CD14-positive monocyte (primary cell): ENCODE data around the gene XDH. TPM values are rescaled to one million over a fixed set of nuclear protein-coding genes. Genes with fewer than 3 reads are reported as not detected.

Experiments used
- DNase-seq, 3 donors: peaks; one replicate each; pipeline ENCODE4 v3.0.0-alpha.2; 2011 to 2022
- H2AFZ ChIP-seq: 2 replicates; pipeline ENCODE4 v1.6.0; 2012; ENCODE audit warnings: mild to moderate bottlenecking, low read depth, low read length, inconsistent platforms; ENCODE audit not compliant: insufficient read depth, poor library complexity, severe bottlenecking
- H3K27ac ChIP-seq, 2 donors: 1 replicate in 1 of 2; 2 replicates in 1 of 2; pipeline ENCODE4 v1.5.1; 2012 to 2013; ENCODE audit warnings: low read length in 2 of 2, control low read depth in 1 of 2, inconsistent platforms in 1 of 2, low read depth in 1 of 2, mild to moderate bottlenecking in 1 of 2
- H3K27me3 ChIP-seq, 2 donors: one replicate each; pipeline versions ENCODE4 v1.6.0 to v1.6.1; 2011 to 2013; ENCODE audit warnings: low read length in 2 of 2; ENCODE audit not compliant: control insufficient read depth in 2 of 2, insufficient read depth in 2 of 2
- H3K36me3 ChIP-seq, 2 donors: replicated peaks in 1 of 2; 1 replicate in 1 of 2; 2 replicates in 1 of 2; pipeline versions ENCODE4 v1.5.1 to v1.6.1; 2012 to 2013; ENCODE audit warnings: low read length in 2 of 2, control low read depth in 1 of 2, inconsistent platforms in 1 of 2, mild to moderate bottlenecking in 1 of 2; ENCODE audit not compliant: insufficient read depth in 2 of 2, control insufficient read depth in 1 of 2
- H3K4me1 ChIP-seq, 2 donors: 1 replicate in 1 of 2; 2 replicates in 1 of 2; pipeline versions ENCODE4 v1.5.1 to v1.6.1; 2012 to 2013; ENCODE audit warnings: low read length in 2 of 2, control low read depth in 1 of 2, inconsistent platforms in 1 of 2, mild to moderate bottlenecking in 1 of 2, moderate library complexity in 1 of 2; ENCODE audit not compliant: insufficient read depth in 2 of 2, control insufficient read depth in 1 of 2
- H3K4me2 ChIP-seq: replicated peaks from 2 replicates; pipeline ENCODE3; 2012; ENCODE audit warnings: low read length, moderate library complexity, mild to moderate bottlenecking; ENCODE audit not compliant: poor library complexity, severe bottlenecking; ENCODE audit errors: extremely low read depth
- H3K4me3 ChIP-seq, 3 experiments: fragments of 200-600 bp in 1 of 3; sonication (generic) in 1 of 3; replicated peaks in 1 of 3; 1 replicate in 2 of 3; 2 replicates in 1 of 3; pipeline ENCODE4 v1.5.1; 2011 to 2013; ENCODE audit warnings: low read length in 3 of 3, mild to moderate bottlenecking in 3 of 3, control low read depth in 2 of 3, low read depth in 2 of 3, inconsistent platforms in 1 of 3, moderate library complexity in 1 of 3
- H3K79me2 ChIP-seq: 2 replicates; pipeline ENCODE4 v1.6.0; 2012; ENCODE audit warnings: mild to moderate bottlenecking, control low read depth, inconsistent platforms, low read length, moderate library complexity; ENCODE audit not compliant: insufficient read depth
- H3K9ac ChIP-seq: 2 replicates; pipeline ENCODE4 v1.6.0; 2017; ENCODE audit warnings: low read length, mild to moderate bottlenecking; ENCODE audit not compliant: insufficient read depth, poor library complexity, severe bottlenecking
- H3K9me3 ChIP-seq, 2 donors: replicated peaks in 1 of 2; 1 replicate in 1 of 2; 2 replicates in 1 of 2; pipeline versions ENCODE4 v1.5.1 to v1.6.1; 2012 to 2013; ENCODE audit warnings: low read length in 2 of 2, control low read depth in 1 of 2; ENCODE audit not compliant: control insufficient read depth in 1 of 2, insufficient read depth in 1 of 2
- H4K20me1 ChIP-seq: 2 replicates; pipeline ENCODE4 v1.6.0; 2012; ENCODE audit warnings: mild to moderate bottlenecking, low read length, control low read depth, moderate library complexity; ENCODE audit not compliant: insufficient read depth
- H3K27ac Mint-ChIP-seq, 7 donors: one replicate each; pipeline ENCODE4 v1.8.0; 2020; ENCODE audit warnings: mild to moderate bottlenecking in 7 of 7, mixed read lengths in 7 of 7, moderate library complexity in 6 of 7, inconsistent platforms in 2 of 7
- H3K27me3 Mint-ChIP-seq, 3 donors: one replicate each; pipeline ENCODE4 v1.8.0; 2021 to 2022; ENCODE audit warnings: low read depth in 3 of 3, mild to moderate bottlenecking in 3 of 3, mixed read lengths in 3 of 3, moderate library complexity in 3 of 3, inconsistent platforms in 1 of 3
- H3K36me3 Mint-ChIP-seq, 2 donors: one replicate each; pipeline ENCODE4 v1.8.0; 2020; ENCODE audit warnings: mixed read lengths in 2 of 2, inconsistent platforms in 1 of 2, mild to moderate bottlenecking in 1 of 2
- H3K4me1 Mint-ChIP-seq: one replicate; pipeline ENCODE4 v1.8.0; 2020; ENCODE audit warnings: mild to moderate bottlenecking, mixed read lengths
- H3K4me3 Mint-ChIP-seq, 2 donors: one replicate each; pipeline ENCODE4 v1.8.0; 2020; ENCODE audit warnings: mild to moderate bottlenecking in 2 of 2, mixed read lengths in 2 of 2, moderate library complexity in 1 of 2
- H3K9me3 Mint-ChIP-seq, 7 donors: one replicate each; pipeline ENCODE4 v1.8.0; 2020 to 2022; ENCODE audit warnings: mixed read lengths in 7 of 7, mild to moderate bottlenecking in 6 of 7, moderate library complexity in 6 of 7, inconsistent platforms in 2 of 7
- CTCF ChIP-seq: fragments of 200-600 bp; IDR thresholded peaks from one replicate; pipeline ENCODE4 v1.8.0; 2022; ENCODE audit warnings: antibody characterized with exemption, mild to moderate bottlenecking
- WGBS: methylation state at CpG from one replicate; pipeline ENCODE4 v1.1.5; 2013; ENCODE audit warnings: missing lambda C conversion rate; ENCODE audit not compliant: insufficient coverage; 5-methylcytosine and 5-hydroxymethylcytosine counted together
- intact Hi-C, 2 donors: fragments of 100-400 bp; cut with micrococcal nuclease; formaldehyde crosslinking; loops; one replicate each; pipeline versions ENCODE4 v1.15.0 to v1.15.1; 2023
- polyA plus RNA-seq, 3 donors: library from polyadenylated mRNA; depleted of rRNA in 1 of 3; unstranded in 2 of 3; stranded (reverse) in 1 of 3; fragments of 300-500 nt in 2 of 3; fragments of >200 nt in 1 of 3; fragmentation: Illumina TruSeq in 2 of 3; gene quantifications; 1 replicate in 2 of 3; 2 replicates in 1 of 3; pipeline ENCODE4 v1.2.3, GENCODE V29; 2012 to 2021

The XDH gene
- polyA plus RNA-seq, 3 donors, result not detected

- H3K36me3 Mint-ChIP-seq, result no peaks in the 10 kb centered on the region
- intact Hi-C loops, result no loop called here
- Histone ChIP-seq H3K9ac (no peak overlapping the region), H3K4me3 (no peak overlapping the region), H3K4me2 (no peak overlapping the region), H3K27me3 (no peaks in the 10 kb centered on the region), H2AFZ (no peak overlapping the region), H4K20me1 (no peaks in the 10 kb centered on the region), H3K36me3 (no peaks in the 10 kb centered on the region), H3K4me1 (peaks cover 42 to 53% of the 10 kb centered on the region in 2 donors), H3K27ac (peak overlapping the region in 1 of 2 donors; percentile 66), H3K79me2 (no peaks in the 10 kb centered on the region), H3K9me3 (no peaks in the 10 kb centered on the region)
- peak overlapping the region in 2 of 7 donors; percentile 18 to 30 for H3K27ac Mint-ChIP-seq
- H3K9me3 Mint-ChIP-seq, result peaks cover 0 to 2% (median 0%) of the 10 kb centered on the region in 7 donors
- no peak for TF ChIP-seq CTCF
- peaks cover 57% of the 10 kb centered on the region for H3K4me1 Mint-ChIP-seq
- no peak overlapping the region for H3K4me3 Mint-ChIP-seq
- no peak for DNase-seq
- peaks cover 0 to 5% (median 4%) of the 10 kb centered on the region in 3 donors for H3K27me3 Mint-ChIP-seq
- 100% methylated on average over 3 of the region's 7 CpGs for WGBS
Observed at GRCh38 chr2:31386172-31386571, 28.4 kb downstream of the XDH start.

- Histone ChIP-seq H3K27ac (peak overlapping the region in 1 of 2 donors; percentile 66), H3K9ac (peak overlapping the region; percentile 25), H2AFZ (peak overlapping the region; percentile 17), H4K20me1 (no peaks in the 10 kb centered on the region), H3K79me2 (no peaks in the 10 kb centered on the region), H3K4me2 (peak overlapping the region; percentile 64), H3K4me1 (peaks cover 42 to 53% of the 10 kb centered on the region in 2 donors), H3K36me3 (no peaks in the 10 kb centered on the region), H3K27me3 (no peaks in the 10 kb centered on the region), H3K9me3 (no peaks in the 10 kb centered on the region), H3K4me3 (peak overlapping the region in 1 of 3 experiments; percentile 53)
- Mint-ChIP-seq H3K36me3 (no peaks in the 10 kb centered on the region), H3K4me1 (peaks cover 57% of the 10 kb centered on the region), H3K9me3 (peaks cover 0 to 2% (median 0%) of the 10 kb centered on the region in 7 donors), H3K4me3 (peak overlapping the region in 1 of 2 donors; percentile 79), H3K27ac (peak overlapping the region; percentile 59 to 88 (median 76)), H3K27me3 (peaks cover 0 to 4% (median 0%) of the 10 kb centered on the region in 3 donors)
- TF ChIP-seq CTCF, result no peak
- 0% methylated on average over 1 of the region's 3 CpGs for WGBS
- DNase-seq, result peak; percentile 13 to 23 (median 14)
- intact Hi-C loops, result no loop called here
Observed at GRCh38 chr2:31384771-31385276, 29.7 kb downstream of the XDH start.
